ENCODE data around the gene ZNF146.
"Not testable (repeated sequence)": the region's sequence is repeated elsewhere in the genome, so short reads cannot be mapped to it uniquely, and the experiment has no call there.

ZNF146 gene

GRCh38 chr19:36259211-36259610 lies 44.3 kb downstream of the ZNF146 start:
- Histone ChIP-seq H3K27me3 (ENCODE audit: control insufficient read depth in 1 of 2, insufficient read depth in 2 of 2, low read length in 2 of 2) (no peaks in the 10 kb centered on the region), H3K4me1 (ENCODE audit: insufficient read depth, low read length) (no peaks in the 10 kb centered on the region), H3K27ac (ENCODE audit: low read depth, low read length) (no peak overlapping the region), H3K9ac (ENCODE audit: low read length) (no peak overlapping the region), H3K9me3 (ENCODE audit: low read length) (no peaks in the 10 kb centered on the region), H3K4me3 (ENCODE audit: low read depth in 1 of 2, low read length in 2 of 2) (no peak overlapping the region), H3K36me3 (ENCODE audit: insufficient read depth, low read length) (no peaks in the 10 kb centered on the region)

- Histone ChIP-seq H3K36me3 (ENCODE audit: insufficient read depth, low read length) (no peaks in the 10 kb centered on the region), H3K9me3 (ENCODE audit: low read length) (no peaks in the 10 kb centered on the region), H3K4me1 (ENCODE audit: insufficient read depth, low read length) (no peaks in the 10 kb centered on the region), H3K27ac (ENCODE audit: low read depth, low read length) (no peak overlapping the region), H3K27me3 (ENCODE audit: control insufficient read depth in 1 of 2, insufficient read depth in 2 of 2, low read length in 2 of 2) (no peaks in the 10 kb centered on the region), H3K4me3 (ENCODE audit: low read depth in 1 of 2, low read length in 2 of 2) (no peak overlapping the region), H3K9ac (ENCODE audit: low read length) (no peak overlapping the region)
These were observed 50.2 kb downstream of the ZNF146 start for GRCh38 chr19:36265064-36265463.

- H3K36me3 ChIP-seq (ENCODE audit: insufficient read depth, low read length) = no peaks in the 10 kb centered on the region
- no peaks in the 10 kb centered on the region for H3K27me3 ChIP-seq (ENCODE audit: control insufficient read depth in 1 of 2, insufficient read depth in 2 of 2, low read length in 2 of 2)
- H3K9ac ChIP-seq (ENCODE audit: low read length) = no peak overlapping the region
- no peak overlapping the region for H3K4me3 ChIP-seq (ENCODE audit: low read depth in 1 of 2, low read length in 2 of 2)
- no peaks in the 10 kb centered on the region for H3K9me3 ChIP-seq (ENCODE audit: low read length)
- no peak overlapping the region for H3K27ac ChIP-seq (ENCODE audit: low read depth, low read length)
- no peaks in the 10 kb centered on the region for H3K4me1 ChIP-seq (ENCODE audit: insufficient read depth, low read length)
These were observed 51.0 kb downstream of the ZNF146 start for GRCh38 chr19:36265856-36266374.

GRCh38 chr19:36266375-36266961 lies 51.6 kb downstream of the ZNF146 start:
- Histone ChIP-seq H3K36me3 (ENCODE audit: insufficient read depth, low read length) (no peaks in the 10 kb centered on the region), H3K4me1 (ENCODE audit: insufficient read depth, low read length) (no peaks in the 10 kb centered on the region), H3K4me3 (ENCODE audit: low read depth in 1 of 2, low read length in 2 of 2) (no peak overlapping the region), H3K27me3 (ENCODE audit: control insufficient read depth in 1 of 2, insufficient read depth in 2 of 2, low read length in 2 of 2) (no peaks in the 10 kb centered on the region), H3K27ac (ENCODE audit: low read depth, low read length) (no peak overlapping the region), H3K9ac (ENCODE audit: low read length) (no peak overlapping the region), H3K9me3 (ENCODE audit: low read length) (no peaks in the 10 kb centered on the region)

- no peak overlapping the region for H3K9ac ChIP-seq (ENCODE audit: low read length)
- H3K27ac ChIP-seq (ENCODE audit: low read depth, low read length) = no peak overlapping the region
- H3K4me3 ChIP-seq (ENCODE audit: low read depth in 1 of 2, low read length in 2 of 2) = no peak overlapping the region
- no peaks in the 10 kb centered on the region for H3K36me3 ChIP-seq (ENCODE audit: insufficient read depth, low read length)
- H3K27me3 ChIP-seq (ENCODE audit: control insufficient read depth in 1 of 2, insufficient read depth in 2 of 2, low read length in 2 of 2) = no peaks in the 10 kb centered on the region
- H3K4me1 ChIP-seq (ENCODE audit: insufficient read depth, low read length) = no peaks in the 10 kb centered on the region
- no peaks in the 10 kb centered on the region for H3K9me3 ChIP-seq (ENCODE audit: low read length)
These were observed 52.3 kb downstream of the ZNF146 start for GRCh38 chr19:36267061-36267845.

GRCh38 chr19:36268081-36268480 lies 53.2 kb downstream of the ZNF146 start:
- not testable (repeated sequence) for H3K4me1 ChIP-seq (ENCODE audit: insufficient read depth, low read length); H3K4me3 ChIP-seq (ENCODE audit: low read depth in 1 of 2, low read length in 2 of 2); H3K9me3 ChIP-seq (ENCODE audit: low read length); H3K9ac ChIP-seq (ENCODE audit: low read length); H3K36me3 ChIP-seq (ENCODE audit: insufficient read depth, low read length); H3K27me3 ChIP-seq (ENCODE audit: control insufficient read depth in 1 of 2, insufficient read depth in 2 of 2, low read length in 2 of 2); H3K27ac ChIP-seq (ENCODE audit: low read depth, low read length)

GRCh38 chr19:36268591-36268990 lies 53.7 kb downstream of the ZNF146 start:
- H3K9ac ChIP-seq (ENCODE audit: low read length); H3K36me3 ChIP-seq (ENCODE audit: insufficient read depth, low read length); H3K27me3 ChIP-seq (ENCODE audit: control insufficient read depth in 1 of 2, insufficient read depth in 2 of 2, low read length in 2 of 2); H3K9me3 ChIP-seq (ENCODE audit: low read length); H3K27ac ChIP-seq (ENCODE audit: low read depth, low read length); H3K4me3 ChIP-seq (ENCODE audit: low read depth in 1 of 2, low read length in 2 of 2); H3K4me1 ChIP-seq (ENCODE audit: insufficient read depth, low read length): not testable (repeated sequence)

- not testable (repeated sequence) for H3K36me3 ChIP-seq (ENCODE audit: insufficient read depth, low read length); H3K27me3 ChIP-seq (ENCODE audit: control insufficient read depth in 1 of 2, insufficient read depth in 2 of 2, low read length in 2 of 2); H3K9me3 ChIP-seq (ENCODE audit: low read length); H3K4me3 ChIP-seq (ENCODE audit: low read depth in 1 of 2, low read length in 2 of 2); H3K9ac ChIP-seq (ENCODE audit: low read length); H3K27ac ChIP-seq (ENCODE audit: low read depth, low read length); H3K4me1 ChIP-seq (ENCODE audit: insufficient read depth, low read length)
These were observed 54.4 kb downstream of the ZNF146 start for GRCh38 chr19:36269295-36269694.
